CD4-positive, alpha-beta T cell treated with Interleukin-2 at 100 ng/mL for 4 hours (primary cell): ENCODE data around the gene BRINP3.

Experiments used
- DNase-seq: peaks from one replicate; pipeline ENCODE4 v3.0.0-alpha.2; 2020; ENCODE audit warnings: low spot score

Gene BRINP3

GRCh38 chr1:190452272-190452848, 25.3 kb downstream of the BRINP3 start:
- no peak for DNase-seq

GRCh38 chr1:190444464-190444863, 33.2 kb downstream of the BRINP3 start:
- DNase-seq: no peak

GRCh38 chr1:190439447-190439846, 38.2 kb downstream of the BRINP3 start:
- no peak for DNase-seq

GRCh38 chr1:190436615-190437014, 41.0 kb downstream of the BRINP3 start:
- no peak for DNase-seq

GRCh38 chr1:190429932-190430331, 47.7 kb downstream of the BRINP3 start:
- no peak for DNase-seq

- DNase-seq: no peak
Measured at GRCh38 chr1:190429141-190429540, 48.5 kb downstream of the BRINP3 start.

- no peak for DNase-seq
Measured at GRCh38 chr1:190416239-190416638, 61.4 kb downstream of the BRINP3 start.

DNA sequence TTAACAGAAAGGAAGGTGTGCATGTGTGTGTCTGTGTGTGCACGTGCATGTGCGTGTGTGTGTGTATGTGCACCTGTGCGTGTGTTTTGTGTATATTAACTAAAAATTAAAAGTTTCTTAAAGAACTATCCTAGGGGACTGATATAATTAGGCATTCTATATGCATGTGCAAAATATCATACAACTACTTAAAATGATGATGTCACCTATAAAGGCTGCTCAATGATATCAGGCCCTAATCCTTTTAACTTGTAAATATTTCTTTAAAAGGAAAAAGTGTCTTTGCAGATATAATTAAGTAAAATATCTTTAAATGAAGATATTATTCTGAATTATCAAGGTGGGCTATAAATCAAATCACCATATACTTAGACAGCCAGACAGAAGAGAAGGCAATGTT, 64.5 kb downstream of the BRINP3 start:
- no peak for DNase-seq

GRCh38 chr1:190403402-190403801, 74.3 kb downstream of the BRINP3 start:
- DNase-seq: no peak

GRCh38 chr1:190399233-190399632, 78.4 kb downstream of the BRINP3 start:
- DNase-seq: no peak

- DNase-seq: no peak
Measured at GRCh38 chr1:190391582-190391981, 86.1 kb downstream of the BRINP3 start.

- DNase-seq: no peak
Measured at GRCh38 chr1:190377991-190378390, 99.7 kb downstream of the BRINP3 start.

DNA sequence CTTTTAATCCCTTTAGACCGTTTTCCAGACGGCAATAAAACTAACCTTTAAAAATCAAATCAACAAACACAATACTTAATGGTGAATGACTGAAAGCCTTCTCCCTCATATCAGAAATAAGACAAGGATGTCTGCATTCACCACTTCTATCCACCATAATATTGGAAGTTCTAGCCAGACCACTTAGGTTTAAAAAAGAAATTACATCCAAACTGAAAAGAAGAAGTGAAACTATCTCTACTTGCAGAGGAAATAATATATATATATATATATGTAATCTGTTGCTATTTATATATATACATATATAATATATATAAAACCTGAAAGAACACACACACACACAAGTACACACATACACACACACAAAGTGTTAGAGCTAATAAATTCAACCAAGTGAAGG, 100.4 kb downstream of the BRINP3 start:
- no peak for DNase-seq

GRCh38 chr1:190376044-190376443, 101.6 kb downstream of the BRINP3 start:
- DNase-seq: no peak

DNA sequence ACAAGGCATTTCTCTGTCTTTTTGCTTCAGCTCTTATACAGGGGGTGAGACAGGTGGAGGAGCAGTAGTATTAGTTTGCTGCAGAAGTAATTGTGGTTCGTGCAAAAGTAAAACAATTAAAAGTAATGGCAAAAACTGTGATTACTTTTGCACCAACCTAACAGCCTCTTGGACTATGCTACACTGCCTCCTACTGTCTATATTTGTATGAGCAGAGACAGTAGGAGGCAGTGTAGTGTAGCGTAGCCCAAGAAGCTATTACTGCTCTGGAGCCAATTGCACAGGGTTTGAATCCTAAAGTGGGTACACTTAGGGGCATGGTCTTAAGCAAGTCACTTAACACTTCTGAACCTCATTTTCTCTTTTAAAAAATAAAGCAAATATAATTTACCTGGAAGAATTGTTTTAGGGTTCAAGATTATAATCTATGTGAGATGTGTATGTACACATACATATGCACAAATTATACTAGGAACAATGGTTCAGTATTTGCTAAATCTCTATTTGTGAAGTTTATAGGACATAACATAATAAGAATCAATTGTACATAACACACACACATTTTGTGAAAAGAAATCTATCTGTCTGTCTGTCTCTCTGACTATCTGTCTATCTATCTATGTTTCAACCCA, 103.8 kb downstream of the BRINP3 start:
- no peak for DNase-seq

DNA sequence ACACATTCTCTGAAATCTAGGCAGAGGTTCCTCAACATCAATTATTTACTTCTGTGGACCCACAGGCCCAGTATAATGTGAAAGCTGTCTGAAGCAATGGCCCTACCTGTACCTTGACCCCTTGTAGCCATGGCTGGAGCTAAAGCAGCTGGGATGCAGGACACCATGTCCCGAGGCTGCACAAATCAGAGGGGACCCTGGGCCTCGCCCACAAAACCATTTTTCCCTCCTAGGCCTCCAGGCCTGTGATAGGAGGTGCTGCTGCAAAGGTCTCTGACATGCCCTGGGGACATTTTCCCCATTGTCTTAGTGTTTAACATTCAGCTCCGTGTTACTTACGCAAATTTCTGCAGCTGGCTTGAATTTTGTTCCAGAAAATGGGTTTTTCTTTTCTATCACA, 110.5 kb downstream of the BRINP3 start:
- no peak for DNase-seq

DNA sequence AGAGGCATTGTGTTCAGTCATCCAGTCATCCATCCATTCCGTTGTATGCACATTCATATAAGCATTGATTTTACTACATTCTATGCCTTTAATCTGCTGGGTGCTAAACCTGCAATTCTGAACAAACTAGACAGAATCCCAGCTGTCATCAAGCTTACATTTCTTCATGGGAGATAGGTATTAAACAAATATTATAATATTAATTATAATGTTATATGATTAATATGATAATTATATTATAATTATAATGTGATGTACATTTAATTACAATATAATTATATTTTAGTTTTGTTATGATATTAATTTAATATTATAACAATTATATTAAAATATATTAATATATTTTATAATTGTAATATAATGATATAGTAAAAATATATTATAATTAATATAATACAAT, 112.4 kb downstream of the BRINP3 start:
- DNase-seq: no peak

DNA sequence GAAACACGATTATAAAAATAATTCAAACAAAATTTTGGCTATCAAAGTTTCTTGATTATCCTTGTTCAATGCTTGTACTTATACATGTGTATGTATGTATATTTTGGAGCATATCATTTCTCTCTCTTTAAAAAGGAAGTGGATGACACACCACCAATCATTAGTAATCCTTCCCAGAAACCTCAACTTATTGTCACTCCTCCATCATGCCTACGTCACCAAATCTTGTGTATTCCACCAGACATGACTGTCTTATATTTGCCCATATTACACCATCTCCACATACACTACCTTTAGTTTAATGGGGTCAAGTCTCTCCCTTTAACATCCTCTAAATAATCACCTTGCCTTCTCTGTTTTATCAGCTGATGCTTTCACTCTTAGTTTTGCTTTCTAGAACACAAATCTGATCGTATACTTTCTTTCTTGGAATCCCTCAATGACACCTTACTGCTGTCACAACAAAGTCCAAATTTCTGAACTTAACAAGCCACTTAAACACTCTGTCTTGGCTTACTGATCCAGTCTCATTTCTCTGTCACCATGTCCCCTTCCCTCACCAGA, 124.0 kb downstream of the BRINP3 start:
- DNase-seq: no peak

DNA sequence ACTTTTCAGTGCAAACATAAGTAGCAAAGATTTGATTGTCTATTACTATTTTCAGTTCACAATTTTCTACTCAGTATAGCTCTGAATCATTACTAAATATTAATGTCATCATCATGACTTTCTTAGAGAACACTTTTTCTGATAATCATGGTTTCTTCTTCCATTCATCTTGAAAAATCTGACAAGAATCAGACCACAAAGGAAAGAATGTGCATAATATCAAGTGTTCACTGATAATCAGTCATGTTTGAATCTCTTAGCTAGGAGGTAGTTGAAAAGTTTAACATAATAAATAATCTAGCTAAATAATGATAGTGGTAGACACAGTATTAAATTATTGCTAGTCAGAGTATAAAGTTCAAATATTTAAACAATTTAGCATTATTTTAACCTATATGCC, 133.2 kb downstream of the BRINP3 start:
- no peak for DNase-seq

GRCh38 chr1:190338829-190339228, 138.8 kb downstream of the BRINP3 start:
- DNase-seq: no peak

DNA sequence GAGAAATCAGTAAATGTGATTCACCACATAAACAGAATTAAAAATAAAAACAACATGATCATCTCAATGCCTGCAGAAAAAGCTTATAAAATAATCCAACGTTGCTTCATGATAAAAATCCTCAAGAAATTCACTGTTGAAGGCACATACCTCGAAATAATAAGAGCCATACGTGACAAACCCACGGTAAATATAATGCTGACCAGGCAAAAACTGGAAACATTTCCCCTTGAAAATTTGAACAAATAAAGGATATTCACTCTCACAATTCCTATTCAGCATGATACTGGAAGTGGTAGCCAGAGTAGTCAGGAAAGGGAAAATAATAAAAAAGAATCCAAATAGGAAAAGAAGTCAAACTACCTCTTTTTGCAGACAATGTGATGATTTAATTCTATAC, 148.8 kb downstream of the BRINP3 start:
- DNase-seq: no peak

DNA sequence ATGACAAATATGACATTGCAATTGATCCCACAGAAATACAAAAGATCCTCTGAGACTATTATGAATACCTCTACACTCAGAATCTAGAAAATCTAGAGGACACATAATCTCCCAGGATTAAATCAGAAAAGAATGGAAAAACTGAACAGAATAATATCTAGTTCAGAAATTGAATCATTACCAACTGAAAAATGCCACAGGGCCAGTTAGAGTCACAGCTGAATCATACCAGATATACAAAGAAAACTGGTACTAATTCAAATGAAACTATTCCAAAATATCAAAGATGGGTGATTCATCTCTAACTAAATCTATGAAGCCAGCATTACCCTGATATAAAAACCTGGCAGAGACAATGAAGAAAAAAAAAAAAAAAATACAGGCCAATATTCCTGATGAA, 149.3 kb downstream of the BRINP3 start:
- DNase-seq: no peak

DNA sequence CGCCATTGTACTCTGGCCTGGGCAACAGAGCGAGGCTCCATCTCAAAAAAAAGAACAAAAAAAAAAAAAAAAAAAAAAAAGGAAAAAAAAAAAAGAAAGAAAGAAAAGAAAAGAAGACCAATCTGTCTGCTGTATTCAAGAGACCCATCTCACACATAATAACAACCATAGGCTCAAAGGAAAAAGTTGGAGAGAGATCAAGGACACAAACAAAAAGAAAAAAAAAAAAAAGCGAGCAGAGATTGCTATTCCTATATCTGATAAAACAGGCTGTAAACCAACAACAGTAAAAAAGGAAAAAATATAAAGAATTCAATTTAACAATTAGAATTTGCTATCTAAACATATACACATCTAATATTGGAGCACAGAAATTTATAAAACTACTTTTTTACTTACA, 150.4 kb downstream of the BRINP3 start:
- DNase-seq: no peak

DNA sequence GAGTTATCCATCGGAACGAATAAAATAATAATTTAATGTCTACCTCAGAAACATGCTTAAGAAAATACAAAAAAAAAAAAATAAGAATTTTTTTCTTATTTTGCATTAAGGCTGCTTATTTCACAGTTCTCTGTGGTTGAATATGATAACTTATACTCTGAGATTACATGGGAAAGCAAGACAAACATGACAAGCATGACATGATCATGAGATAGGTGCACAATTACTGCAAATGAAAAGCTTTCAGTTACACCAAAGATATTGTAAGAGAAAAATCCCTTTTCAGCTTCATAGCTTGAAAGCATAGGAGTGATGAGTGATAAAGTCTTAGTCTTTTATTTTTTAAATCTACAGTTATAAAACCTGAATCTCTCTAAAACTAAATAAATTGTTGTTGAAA, 154.1 kb downstream of the BRINP3 start:
- no peak for DNase-seq
